Fibroblast of lung (primary cell): ENCODE results near the gene TAT.

Experiments
- EZH2 ChIP-seq: IDR thresholded peaks from 2 replicates; pipeline ENCODE4 v1.5.1; 2012; ENCODE audit warnings: low read length, control low read depth, mild to moderate bottlenecking; ENCODE audit errors: missing control alignments
- TF ChIP-seq, protein P1 (sequence below), 2 donors: IDR thresholded peaks in 1 of 2; conservative IDR thresholded peaks in 1 of 2; 1 replicate in 1 of 2; 2 replicates in 1 of 2; pipeline ENCODE4 v1.5.1; 2011 to 2012; ENCODE audit warnings: low read length in 2 of 2, control low read depth in 1 of 2, inconsistent platforms in 1 of 2, low read depth in 1 of 2, mild to moderate bottlenecking in 1 of 2

DNA sequence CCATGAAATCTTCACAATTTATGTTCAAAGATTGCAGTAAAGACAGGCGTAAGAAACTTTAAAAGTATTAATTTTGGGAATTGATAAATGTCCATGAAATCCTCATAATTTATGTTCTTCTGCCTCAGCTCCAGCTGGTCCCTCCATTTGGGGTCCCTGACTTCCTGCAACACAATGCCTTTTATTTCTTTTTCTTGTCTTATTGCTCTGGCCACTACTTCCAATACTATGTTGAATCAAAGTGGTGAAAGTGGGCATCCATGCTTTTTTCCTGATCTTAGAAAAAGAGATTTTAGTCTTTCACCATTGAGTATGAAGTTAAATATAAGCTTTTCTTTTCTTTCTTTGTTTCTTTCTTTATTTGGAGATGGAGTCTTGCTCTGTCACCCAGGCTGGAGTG, 14.3 kb downstream of the TAT start:
- TF ChIP-seq, protein P1, sequence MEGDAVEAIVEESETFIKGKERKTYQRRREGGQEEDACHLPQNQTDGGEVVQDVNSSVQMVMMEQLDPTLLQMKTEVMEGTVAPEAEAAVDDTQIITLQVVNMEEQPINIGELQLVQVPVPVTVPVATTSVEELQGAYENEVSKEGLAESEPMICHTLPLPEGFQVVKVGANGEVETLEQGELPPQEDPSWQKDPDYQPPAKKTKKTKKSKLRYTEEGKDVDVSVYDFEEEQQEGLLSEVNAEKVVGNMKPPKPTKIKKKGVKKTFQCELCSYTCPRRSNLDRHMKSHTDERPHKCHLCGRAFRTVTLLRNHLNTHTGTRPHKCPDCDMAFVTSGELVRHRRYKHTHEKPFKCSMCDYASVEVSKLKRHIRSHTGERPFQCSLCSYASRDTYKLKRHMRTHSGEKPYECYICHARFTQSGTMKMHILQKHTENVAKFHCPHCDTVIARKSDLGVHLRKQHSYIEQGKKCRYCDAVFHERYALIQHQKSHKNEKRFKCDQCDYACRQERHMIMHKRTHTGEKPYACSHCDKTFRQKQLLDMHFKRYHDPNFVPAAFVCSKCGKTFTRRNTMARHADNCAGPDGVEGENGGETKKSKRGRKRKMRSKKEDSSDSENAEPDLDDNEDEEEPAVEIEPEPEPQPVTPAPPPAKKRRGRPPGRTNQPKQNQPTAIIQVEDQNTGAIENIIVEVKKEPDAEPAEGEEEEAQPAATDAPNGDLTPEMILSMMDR (conservative IDR thresholded peaks at IDR 0.05 in 1 of 2, IDR thresholded peaks at IDR 0.05 in 1 of 2; ENCODE audit: low read depth in 1 of 2, low read length in 2 of 2), result no peak
- TF ChIP-seq EZH2, result no peak
